Measurements from ENCODE around the gene VSIG10.

DNA sequence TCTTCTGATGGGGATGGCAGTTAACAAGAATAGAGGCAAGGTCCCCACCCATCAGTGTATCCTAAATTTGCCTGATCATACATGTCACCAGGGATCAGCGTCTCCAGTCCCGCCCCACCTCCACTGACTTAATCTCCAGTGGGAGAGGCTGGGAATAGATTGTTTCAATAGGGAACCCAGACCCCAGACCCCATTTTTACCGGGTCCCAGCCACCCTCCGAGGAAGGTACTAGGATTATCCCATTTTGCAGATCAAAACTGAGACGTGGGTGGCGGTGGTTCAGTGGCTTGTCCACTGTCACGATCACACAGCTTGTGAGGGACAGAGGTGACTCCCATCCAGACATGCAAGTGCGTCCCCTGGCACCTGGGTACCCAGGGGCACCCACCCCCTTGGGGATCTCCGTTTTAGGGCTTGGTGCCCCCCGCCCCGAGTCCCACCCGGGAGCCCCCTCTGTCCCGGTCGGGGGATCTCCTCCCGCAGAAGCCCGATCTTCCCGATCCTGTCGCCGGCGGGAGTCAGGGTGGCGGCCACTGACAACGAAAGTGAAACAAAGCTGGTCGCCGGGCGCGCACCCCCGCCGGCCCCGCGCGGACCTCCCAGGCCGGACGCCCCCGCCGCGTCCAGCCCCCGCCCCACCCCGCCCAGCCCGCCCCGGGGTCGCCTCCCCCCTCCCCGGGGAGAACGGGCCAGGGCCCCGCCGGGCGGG is 43.4 kb downstream of the VSIG10 start:
- TF ChIP-seq EZH2 (IDR thresholded peaks at IDR 0.05; ENCODE audit: borderline replicate concordance) (no peak), EZH2phosphoT487 (IDR thresholded peaks at IDR 0.05; ENCODE audit: low read depth, severe bottlenecking, unreplicated experiment) (no peak)
- TF ChIP-seq, protein P1, sequence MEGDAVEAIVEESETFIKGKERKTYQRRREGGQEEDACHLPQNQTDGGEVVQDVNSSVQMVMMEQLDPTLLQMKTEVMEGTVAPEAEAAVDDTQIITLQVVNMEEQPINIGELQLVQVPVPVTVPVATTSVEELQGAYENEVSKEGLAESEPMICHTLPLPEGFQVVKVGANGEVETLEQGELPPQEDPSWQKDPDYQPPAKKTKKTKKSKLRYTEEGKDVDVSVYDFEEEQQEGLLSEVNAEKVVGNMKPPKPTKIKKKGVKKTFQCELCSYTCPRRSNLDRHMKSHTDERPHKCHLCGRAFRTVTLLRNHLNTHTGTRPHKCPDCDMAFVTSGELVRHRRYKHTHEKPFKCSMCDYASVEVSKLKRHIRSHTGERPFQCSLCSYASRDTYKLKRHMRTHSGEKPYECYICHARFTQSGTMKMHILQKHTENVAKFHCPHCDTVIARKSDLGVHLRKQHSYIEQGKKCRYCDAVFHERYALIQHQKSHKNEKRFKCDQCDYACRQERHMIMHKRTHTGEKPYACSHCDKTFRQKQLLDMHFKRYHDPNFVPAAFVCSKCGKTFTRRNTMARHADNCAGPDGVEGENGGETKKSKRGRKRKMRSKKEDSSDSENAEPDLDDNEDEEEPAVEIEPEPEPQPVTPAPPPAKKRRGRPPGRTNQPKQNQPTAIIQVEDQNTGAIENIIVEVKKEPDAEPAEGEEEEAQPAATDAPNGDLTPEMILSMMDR (IDR thresholded peaks at IDR 0.05; ENCODE audit: poor library complexity), result no peak
